HS-27A (cell line): ENCODE measurements around the gene LTBR.

Experiments used
- DNase-seq: peaks from one replicate; pipeline ENCODE4 v3.0.0-alpha.2; 2012; ENCODE audit warnings: low read depth, missing footprints

Gene LTBR

DNA sequence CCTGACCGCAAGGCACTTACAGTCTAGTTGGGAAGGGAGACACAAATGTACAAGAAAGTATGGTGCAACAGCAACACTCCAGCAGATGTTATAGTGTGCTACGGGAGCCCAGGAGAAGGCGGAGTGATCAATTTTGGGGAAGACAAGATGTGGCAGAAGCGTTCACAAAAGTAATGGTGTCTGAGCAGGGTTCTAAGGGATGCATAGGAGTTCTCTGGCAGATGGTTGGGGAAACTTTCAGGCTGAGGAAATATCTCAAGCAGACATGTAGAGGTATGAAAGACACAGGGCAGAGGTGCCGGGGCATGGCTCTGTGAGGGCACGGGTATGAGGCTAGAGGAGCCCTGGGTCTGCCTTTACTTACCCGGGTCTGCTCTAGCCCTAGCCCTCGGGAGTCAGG is 37.0 kb upstream of the LTBR start:
- no peak for DNase-seq

DNA sequence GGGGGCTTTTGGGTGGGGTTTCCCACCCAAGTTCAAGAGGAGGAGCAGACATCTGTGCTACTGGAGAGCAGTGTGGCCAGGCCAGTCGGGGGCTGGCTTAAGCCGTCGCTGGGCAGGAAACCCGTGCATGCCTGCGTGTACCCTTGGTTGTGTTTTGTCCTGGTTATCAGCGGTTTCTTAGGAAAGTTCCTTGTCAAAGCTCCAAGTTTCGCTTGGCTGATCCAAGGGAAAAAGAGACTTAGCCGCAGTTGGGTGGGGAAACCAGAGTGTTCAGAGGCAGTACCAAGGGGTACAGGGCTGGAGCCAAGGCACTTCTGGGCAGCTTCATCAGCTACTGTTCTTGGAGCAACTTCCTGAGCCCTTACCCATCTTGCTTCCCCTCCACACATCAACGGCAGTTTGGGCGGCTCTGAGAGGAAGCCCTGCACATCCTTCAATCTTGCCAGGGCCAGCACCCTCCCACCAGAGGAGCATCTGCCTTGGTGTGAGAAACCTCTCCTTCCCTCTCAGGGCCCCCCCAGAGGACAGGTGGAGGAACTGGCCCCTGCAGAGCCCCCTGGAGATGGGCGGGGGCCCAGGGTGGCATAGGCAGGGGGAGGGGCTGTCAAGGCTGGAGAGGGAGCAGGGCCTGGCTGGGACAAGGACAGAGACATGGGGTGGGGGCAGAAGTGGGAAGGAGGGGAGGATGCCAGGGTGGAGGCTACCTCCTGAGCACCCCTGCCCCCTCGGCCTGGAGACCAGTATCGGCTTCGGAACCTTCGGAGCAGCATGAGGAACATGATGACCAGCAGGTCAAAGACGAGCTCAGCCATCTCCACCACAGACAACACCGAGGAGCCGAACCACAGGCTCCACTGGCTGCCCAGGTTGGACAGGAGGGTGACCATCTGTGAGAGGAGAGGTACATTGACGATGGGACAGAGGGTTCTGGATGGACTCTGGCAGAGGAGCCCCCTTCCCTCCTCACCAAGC is 36.3 kb upstream of the LTBR start:
- DNase-seq: no peak

DNA sequence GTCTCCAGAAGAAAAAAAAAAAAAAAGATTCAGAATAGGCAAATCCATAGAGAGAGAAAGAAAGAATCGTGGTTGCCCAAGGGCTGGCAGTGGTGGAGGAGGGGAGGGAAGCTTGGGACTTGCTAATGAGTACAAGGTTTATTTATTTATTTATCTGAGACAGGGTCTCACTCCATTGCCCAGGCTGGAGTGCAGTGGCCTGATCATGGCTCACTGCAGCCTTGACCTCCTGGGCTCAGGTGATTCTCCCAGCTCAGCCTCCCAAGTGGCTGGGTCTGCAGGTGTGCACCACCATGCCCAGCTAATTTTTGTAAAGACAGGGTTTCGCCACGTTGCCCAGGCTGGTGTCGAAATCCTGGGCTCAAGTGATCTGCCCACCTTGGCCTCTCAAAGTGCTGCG is 32.3 kb upstream of the LTBR start:
- DNase-seq: no peak

DNA sequence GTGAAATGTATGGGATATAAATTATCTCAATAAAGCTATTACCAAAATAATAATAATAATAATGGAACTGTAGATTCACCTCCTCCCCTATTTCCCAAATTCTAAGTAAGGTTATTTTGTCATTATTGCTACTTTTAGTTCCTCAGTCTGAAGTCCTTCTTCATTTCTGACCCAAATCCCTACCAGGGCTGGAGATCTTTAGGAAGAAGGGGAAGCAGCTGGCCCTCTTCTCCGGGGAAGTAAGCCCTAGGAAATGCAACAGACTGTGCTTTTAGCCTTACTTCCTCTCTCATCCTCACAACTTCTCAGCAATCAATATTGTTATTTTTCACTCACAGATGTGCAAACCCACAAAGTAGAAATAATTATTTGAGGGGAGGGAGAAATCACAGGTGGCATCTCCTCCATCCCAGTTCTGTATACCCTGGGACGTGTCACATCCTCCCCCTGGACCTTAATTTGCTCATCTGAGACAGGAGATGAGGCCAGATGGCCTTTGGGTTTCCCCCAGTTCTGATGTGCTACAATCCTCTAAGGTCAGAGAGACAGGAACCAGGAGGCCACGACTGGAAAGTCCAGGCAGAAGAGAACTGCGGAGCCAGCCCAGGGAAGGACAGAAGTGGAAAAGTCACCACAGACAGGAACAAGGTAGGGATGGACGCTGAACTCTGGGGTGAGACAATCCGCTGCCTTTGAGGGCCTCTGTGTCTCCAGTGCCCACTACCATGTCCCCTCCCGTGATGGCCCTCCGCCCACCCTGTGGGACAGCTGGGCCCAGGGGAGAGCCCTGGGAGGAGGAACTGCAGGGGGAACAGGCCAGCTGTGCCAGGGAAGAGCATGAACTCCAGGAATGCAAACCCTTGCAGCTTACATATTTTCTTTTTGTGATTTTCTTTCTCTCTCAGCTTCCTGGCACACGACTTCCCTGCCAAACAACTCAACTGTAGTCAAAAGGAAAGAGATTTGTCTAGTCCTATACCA is 31.5 kb upstream of the LTBR start:
- DNase-seq: no peak

DNA sequence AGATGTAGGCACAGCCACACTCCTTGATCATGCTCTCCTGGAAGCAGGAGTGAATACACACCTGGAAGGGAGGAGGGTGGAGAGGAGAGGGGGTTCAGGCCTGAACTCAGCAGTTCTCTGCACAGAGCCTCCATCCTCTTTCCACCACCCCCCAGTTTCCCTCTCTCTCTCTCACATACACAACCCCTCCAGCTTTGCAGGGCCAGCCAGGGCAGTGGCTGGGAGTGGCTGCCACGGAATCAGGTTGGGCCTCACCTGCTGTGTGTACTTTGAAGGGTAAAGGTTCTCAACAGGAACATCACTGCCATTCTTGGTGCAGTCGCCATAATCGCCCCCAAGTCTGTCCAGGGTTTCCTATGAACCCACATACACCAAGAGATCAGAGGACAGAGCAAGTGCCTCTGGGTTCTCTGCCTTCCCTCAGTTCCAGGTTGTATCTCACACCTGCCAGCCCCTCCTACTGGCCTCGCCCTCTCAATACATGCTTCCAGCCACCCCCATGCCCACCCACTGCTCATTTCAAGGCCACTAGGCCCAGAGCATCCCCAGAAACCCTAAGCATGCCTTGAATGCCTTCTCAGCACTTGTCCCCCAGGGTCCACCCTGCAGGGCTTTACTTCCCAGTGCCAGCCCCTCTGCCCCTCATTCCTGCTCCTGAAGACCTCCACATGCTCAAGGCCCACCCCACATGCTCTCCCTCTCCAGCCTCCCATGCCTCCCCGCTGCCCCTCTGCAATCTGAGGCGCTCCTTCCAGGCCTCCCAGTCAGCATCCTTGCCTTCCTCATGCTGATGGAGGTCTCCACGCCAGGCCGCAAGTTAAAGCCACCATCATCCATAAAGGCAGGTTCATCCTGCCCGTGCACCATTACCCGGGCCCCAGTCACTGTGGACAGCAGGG is 29.2 kb upstream of the LTBR start:
- no peak for DNase-seq

DNA sequence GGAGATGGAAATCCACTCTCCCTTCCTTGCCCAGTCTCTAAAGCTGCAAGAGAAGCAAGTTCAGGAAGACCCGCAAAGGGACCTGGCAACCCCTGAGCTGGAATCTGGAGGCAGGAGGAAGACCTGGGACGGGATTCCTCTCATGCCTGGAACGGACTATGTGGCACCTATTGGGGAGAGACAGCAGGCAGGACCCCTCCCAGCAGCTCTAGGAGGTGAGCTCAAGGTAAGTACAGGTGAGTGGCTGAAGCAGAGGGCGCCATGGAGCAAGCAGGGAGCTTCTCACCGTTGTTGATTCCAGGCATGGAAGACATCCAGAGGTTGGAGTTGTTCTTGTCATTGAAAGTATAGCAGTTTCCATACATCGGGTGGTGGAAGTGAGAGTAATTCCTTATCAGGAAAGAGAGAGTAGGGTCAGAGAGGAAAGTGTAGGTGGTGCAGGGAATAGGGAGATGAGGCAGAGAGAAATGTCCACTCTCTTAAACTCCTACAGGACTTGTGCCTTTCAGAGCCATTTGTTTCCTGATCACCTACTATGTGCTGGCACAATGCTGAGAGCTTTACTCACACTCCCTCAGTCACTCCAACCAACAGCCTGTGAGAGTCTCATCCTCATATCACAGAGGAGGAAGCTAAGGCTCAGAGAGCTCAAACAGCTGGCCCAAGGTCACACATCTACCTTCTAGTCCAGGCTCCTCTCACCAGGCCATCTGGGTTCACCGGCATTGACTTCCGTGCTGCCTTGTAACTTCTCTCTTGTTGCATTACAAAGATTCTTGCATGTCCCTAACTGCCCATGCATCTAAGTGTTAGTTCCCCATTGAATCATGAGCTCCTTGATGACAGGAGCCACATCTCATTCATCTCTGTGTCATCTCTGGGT is 28.2 kb upstream of the LTBR start:
- DNase-seq: no peak

DNA sequence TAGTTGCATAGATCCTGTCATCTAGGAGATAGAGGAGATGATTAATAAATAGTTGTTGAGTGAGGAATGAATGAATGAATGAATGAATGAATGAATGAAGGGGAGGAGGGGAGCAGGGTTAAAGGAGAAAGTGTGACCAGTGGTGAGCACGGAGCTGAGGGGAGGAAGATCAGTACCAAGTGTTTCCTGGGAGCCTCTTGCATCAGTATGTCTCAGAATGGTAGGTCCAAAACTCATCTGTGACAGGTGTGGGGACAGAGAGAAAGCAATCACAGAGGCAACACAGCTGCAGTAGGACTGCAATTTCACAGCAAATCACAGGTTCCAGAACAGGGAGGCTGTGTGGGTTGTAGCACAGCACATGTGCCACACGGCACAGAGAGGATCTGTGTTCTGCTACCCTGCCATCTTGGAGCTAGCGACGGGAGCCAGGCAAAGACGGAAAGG is 27.6 kb upstream of the LTBR start:
- no peak for DNase-seq

DNA sequence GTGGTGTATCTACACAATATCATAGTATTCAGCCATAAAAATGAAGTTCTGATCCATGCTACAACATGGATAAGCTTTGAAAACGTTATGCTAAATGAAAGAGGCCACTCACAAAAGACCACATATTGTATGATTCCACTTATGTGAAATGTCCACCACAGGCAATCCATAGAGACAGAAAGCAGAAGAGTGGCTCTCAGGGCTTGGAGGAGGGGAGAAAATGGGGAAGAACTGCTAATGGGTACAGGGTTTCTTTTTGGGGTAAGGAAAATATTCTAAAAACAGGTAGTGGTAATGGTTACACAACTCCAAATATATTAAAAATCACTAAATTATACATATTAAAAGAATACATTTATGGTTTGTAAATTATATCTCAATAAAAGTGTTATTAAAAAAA is 25.1 kb upstream of the LTBR start:
- no peak for DNase-seq

DNA sequence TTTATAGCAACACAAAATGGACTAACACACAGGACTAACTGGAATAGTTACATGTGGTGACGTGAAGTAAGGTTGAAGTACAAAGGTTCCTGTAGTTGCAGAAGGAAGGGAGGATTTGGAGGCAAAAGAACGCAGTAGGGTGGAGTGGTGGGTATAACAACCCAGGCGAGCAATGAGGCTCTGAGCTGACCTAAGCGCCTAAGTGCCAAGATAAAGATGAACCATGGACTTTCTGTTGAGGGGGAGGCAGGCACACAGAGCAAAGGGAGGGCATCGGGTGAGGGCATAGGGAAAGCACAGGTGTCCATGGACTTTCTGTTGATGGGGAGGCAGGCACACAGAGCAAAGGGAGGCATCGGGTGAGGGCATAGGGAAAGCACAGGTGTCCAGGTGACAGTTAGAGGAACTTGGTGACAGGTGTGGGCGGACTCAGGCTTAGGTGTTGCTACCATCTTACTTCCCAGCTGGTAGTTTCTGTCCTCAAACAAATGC is 23.8 kb upstream of the LTBR start:
- DNase-seq: no peak

DNA sequence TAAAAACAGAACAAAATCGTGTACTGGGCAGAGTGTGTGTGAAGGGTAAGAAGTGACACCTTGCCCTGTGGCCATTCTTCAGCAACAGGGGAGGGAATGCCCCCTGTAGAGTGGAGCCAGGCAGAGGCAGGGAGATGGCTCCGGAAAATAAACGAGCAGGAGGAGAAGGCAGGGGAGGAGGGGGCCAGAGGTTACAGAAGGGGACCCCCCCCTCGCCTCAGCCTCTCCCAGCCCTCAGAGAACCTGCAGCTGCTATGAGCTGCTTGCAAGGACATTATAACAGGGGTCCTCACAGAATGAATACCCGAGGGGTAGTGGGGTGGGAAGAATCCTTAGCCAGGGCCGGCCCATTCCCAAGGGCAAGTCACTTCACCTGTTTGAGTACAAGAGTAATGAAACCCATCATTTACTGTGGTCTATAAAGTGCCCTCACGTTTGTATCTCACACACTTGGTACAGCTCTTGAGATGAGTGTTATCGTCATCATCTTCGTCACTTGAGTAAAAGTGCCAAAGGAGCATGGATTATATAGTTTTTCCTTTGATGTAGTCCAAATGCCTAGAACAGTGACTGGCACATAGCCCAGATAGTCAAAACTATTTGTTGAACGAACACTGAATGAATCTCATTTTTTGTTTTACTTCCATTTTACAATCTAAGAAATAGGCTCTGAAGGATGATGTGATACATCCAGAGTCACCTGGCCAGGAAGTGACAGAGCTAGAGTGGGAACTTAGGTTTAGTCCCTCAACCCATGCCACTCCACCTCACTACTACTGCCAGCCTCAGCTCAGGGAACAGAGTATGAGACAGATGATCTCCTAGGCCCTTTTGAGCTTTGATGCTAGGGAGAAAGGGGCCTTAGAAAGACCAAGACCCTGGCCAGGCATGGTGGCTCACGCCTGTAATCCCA is 23.1 kb upstream of the LTBR start:
- no peak for DNase-seq

DNA sequence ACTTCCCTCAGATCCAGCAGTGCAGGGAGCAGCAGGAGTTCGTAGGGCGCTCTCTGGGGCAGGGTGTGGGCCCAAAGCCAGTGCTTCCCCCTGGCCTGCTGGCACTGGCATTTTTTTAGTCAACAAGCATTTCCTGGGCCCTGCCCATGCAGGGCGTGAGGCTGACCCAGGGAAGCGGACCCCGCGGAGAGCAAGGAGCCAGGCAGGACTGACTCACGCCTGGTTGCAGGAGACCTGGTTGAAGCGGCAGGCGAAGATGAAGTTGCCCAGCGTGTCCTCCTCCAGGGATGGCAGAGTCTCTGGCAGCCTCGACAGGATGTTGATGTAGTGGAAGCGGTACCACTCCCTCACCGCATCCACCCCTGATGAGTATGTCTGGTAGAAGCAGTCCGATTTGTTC is 22.1 kb upstream of the LTBR start:
- DNase-seq: peak; percentile 93

DNA sequence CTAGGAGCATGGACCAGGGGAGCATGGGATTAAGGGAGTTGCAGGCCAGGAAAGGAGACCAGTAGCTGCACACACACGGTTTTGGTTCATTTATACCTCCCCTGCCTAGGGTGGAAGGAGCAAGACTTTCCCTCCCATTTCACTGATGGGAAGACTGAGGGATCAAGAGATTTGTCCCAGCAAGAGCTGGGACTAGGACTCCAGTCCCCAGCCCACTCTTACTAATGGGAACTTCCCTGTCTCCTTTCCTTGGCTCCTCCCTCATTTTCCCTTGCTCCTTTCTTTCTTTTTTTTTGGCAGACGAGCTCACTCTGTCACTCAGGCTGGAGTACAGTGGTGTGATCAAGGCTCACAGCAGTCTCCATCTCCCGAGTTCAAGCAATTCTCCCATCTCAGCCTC is 21.6 kb upstream of the LTBR start:
- DNase-seq: no peak

DNA sequence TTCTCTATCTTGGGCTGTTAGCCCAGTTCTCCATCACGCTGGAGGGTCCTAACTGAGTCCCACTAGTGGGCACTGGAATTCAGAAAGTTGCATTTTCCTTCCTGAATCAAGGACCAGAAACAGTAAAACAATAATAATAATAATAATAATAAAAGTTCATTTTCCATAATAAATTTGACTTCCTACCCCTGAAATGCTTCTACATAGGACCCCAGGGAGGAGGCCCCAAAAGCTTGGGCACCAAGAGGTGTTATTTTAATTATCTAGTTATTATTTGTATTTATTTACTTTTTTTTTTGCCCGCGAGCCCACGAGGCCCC is 21.0 kb upstream of the LTBR start:
- DNase-seq: no peak

DNA sequence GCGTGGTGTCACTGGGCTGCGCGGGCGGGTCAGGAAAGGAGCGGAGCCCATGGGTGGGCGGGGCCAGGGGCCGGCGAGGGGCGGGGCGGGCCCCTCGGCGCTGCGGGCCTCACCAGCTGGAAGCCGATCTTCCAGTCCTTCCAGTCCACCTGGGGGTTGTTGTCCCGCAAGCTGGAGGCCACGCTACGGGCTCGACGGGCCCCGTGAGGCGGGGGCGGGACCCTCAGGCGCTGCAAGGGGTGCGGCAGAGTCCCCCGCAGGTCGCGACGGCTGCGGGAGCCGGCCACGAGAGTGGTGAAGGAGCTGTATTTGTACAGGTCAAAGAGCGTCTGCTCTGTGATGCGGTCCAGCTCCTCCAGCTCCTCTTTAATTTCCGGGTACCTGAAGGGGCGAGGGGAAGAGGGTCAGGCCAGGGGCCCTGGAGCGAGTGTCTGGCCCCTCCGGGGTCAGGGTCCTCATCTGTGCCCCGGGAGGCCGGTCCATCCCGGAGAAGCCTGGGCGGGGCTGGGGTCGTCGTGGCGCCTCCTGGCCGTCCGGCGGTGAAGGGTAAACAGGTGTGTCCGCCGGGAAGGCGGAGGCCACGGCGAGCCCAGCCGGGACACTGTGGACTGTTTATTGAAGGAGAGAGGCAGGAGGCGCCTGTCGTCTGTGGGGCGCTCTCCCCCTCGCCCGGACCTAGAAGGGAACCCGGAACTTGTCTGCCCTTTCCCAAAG is 20.5 kb upstream of the LTBR start:
- no peak for DNase-seq

DNA sequence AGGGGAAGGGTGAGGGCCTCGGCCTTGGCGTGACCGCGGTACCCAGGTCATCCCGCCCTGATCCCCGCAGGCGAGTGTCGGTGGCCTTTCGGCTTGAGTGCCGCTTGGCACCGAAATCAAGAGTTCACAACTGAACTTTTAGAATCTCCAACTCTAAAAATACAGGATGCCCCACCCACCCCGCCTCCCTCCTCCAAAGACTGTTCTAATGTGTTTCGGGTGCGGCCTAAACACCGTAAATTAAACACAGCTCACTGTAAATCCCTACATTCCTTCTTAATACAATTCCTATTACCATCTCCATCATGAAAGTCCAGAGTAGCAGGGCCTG is 20.0 kb upstream of the LTBR start:
- DNase-seq: no peak

DNA sequence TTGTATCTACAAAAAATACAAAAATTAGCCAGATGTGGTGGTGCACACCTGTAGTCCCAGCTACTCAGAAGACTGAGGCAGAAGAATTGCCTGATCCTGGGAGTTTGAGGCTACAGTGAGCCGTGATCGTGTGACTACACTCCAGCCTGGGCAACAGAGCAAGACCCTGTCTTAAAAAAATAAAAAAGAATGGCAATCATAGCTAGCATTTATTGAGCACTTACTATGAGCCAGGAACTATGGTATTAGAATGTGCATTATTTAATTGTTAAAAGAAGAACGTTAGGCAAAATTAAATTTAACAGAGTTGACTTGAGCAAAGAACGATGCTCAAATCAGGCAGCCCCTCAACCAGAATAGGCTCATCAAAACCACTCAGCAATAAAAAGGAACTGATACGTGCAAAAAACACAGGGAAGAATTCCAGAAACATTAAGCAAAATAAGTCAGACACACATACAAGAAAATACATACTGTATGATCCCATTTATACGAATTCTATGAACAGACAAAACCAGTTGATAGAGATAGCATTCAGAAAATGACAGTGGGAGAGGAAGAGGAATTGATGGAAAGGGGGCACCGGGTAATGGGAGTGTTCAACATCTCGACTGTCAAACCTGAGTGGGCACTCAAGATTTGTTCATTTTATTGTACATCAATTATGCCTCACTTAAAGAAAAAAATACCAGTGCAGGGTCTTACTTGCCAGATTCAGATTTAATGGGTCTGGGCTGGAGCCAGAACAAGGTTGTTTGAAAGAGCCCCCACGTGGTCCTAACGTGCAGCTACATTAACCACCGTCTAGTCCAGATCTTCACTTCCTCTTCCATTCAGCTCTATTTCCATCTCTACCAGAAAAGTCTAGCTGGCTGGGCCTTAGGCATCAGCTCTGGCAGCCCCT is 16.6 kb upstream of the LTBR start:
- no peak for DNase-seq

DNA sequence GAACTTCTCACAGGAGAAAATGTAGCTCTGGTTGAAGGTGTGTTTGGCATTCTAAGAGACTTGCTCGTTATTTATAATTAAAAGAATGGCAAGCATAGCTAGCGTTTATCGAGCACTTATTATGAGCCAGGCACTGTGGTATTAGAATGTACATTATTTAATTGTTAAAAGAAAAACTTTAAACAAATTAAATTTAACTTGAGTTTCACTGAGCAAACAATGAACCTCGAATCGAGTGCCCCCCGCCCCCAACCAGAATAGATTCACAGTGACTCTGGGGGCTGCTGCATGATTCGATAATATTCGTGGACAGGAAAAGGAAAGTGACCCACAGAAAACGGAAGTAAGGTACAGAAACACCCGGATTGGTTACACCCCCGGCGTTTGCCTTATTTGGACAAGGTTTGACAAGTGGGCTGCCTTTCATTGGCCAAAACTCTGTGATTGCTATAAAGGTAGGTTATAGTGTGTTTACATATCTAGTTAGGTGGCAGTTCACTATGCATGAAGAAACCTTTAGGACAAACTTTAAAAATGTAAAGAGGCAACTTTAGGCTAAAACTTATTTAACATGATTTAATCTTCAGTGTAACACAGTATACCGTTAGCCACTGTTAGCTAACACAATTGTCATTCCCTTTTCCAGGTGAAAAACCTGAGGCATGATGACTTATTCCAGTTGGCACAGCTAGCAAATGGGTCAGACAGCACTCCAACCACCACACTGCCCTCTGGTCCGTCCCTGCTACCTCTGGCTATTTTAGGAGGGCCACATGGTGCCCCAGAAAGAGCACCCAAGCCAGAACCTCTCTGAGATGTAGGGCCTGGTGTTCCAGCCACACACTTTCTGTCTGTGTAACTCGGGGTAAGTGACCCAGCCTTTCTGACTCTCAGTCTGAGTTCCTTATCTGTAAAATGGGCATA is 15.7 kb upstream of the LTBR start:
- DNase-seq: no peak
